Inferior parietal cortex (tissue), 1 donor: ENCODE results near the gene FGD5.

Experiments
- DNase-seq: peaks from one replicate; pipeline ENCODE4 v3.0.0-alpha.2; 2016; ENCODE audit errors: extremely low spot score

The FGD5 gene

GRCh38 chr3:14976317-14976716 is 157.6 kb downstream of the FGD5 start:
- DNase-seq: no peak

- no peak for DNase-seq
Observed at GRCh38 chr3:14980689-14981088, 161.9 kb downstream of the FGD5 start.
